ENCODE measurements around the gene FYB1.

The FYB1 gene

GRCh38 chr5:39215857-39216256 lies 3.5 kb downstream of the FYB1 start:
- Histone ChIP-seq H3K9me3 (ENCODE audit: insufficient read depth, low read depth, low read length) (no peaks in the 10 kb centered on the region), H3K36me3 (ENCODE audit: insufficient read depth, low read length) (no peaks in the 10 kb centered on the region), H3F3A (ENCODE audit: low read depth) (no peaks in the 10 kb centered on the region), H2AFZ (ENCODE audit: low read length) (no peak overlapping the region), H4K20me1 (ENCODE audit: insufficient read depth, low read length, poor library complexity, severe bottlenecking) (no peaks in the 10 kb centered on the region), H3K9ac (ENCODE audit: low read depth, low read length, poor library complexity, severe bottlenecking) (no peak overlapping the region), H3K9me2 (replicated peaks; ENCODE audit: low read depth, low read length) (no peaks in the 10 kb centered on the region), H3K4me3 (ENCODE audit: low read length, poor library complexity, severe bottlenecking) (no peak overlapping the region), H3K4me1 (ENCODE audit: insufficient read depth, low read length, poor library complexity, severe bottlenecking) (peaks cover 32% of the 10 kb centered on the region), H3K4me2 (ENCODE audit: low read depth, low read length, poor library complexity, severe bottlenecking) (no peak overlapping the region), H3K79me2 (ENCODE audit: insufficient read depth, low read length) (no peaks in the 10 kb centered on the region), H3K27me3 (ENCODE audit: insufficient read depth, low read length, poor library complexity, severe bottlenecking) (no peaks in the 10 kb centered on the region)
- TF ChIP-seq, protein P1, sequence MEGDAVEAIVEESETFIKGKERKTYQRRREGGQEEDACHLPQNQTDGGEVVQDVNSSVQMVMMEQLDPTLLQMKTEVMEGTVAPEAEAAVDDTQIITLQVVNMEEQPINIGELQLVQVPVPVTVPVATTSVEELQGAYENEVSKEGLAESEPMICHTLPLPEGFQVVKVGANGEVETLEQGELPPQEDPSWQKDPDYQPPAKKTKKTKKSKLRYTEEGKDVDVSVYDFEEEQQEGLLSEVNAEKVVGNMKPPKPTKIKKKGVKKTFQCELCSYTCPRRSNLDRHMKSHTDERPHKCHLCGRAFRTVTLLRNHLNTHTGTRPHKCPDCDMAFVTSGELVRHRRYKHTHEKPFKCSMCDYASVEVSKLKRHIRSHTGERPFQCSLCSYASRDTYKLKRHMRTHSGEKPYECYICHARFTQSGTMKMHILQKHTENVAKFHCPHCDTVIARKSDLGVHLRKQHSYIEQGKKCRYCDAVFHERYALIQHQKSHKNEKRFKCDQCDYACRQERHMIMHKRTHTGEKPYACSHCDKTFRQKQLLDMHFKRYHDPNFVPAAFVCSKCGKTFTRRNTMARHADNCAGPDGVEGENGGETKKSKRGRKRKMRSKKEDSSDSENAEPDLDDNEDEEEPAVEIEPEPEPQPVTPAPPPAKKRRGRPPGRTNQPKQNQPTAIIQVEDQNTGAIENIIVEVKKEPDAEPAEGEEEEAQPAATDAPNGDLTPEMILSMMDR (conservative IDR thresholded peaks at IDR 0.05; ENCODE audit: low read length), result no peak
- TF ChIP-seq EZH2phosphoT487 (IDR thresholded peaks at IDR 0.05; ENCODE audit: borderline replicate concordance), result no peak

- H3K9ac ChIP-seq (ENCODE audit: low read depth, low read length, poor library complexity, severe bottlenecking), result no peak overlapping the region
- H3K79me2 ChIP-seq (ENCODE audit: insufficient read depth, low read length), result no peaks in the 10 kb centered on the region
- no peaks in the 10 kb centered on the region for H3K9me2 ChIP-seq (replicated peaks; ENCODE audit: low read depth, low read length)
- H4K20me1 ChIP-seq (ENCODE audit: insufficient read depth, low read length, poor library complexity, severe bottlenecking), result no peaks in the 10 kb centered on the region
- H3K27me3 ChIP-seq (ENCODE audit: insufficient read depth, low read length, poor library complexity, severe bottlenecking), result no peaks in the 10 kb centered on the region
- H3K4me2 ChIP-seq (ENCODE audit: low read depth, low read length, poor library complexity, severe bottlenecking), result no peak overlapping the region
- peaks cover 6% of the 10 kb centered on the region; the same call in 1 of the 2 replicates for H3F3A ChIP-seq (ENCODE audit: low read depth)
- H3K4me1 ChIP-seq (ENCODE audit: insufficient read depth, low read length, poor library complexity, severe bottlenecking), result peaks cover 40% of the 10 kb centered on the region
- H3K4me3 ChIP-seq (ENCODE audit: low read length, poor library complexity, severe bottlenecking), result no peak overlapping the region
- no peaks in the 10 kb centered on the region for H3K9me3 ChIP-seq (ENCODE audit: insufficient read depth, low read depth, low read length)
- TF ChIP-seq EZH2phosphoT487 (IDR thresholded peaks at IDR 0.05; ENCODE audit: borderline replicate concordance), result no peak
- no peak overlapping the region for H2AFZ ChIP-seq (ENCODE audit: low read length)
- no peaks in the 10 kb centered on the region for H3K36me3 ChIP-seq (ENCODE audit: insufficient read depth, low read length)
Observed at GRCh38 chr5:39214912-39215709, 4.3 kb downstream of the FYB1 start.

GRCh38 chr5:39213447-39214207 lies 5.7 kb downstream of the FYB1 start:
- no peaks in the 10 kb centered on the region for H3K27me3 ChIP-seq (ENCODE audit: insufficient read depth, low read length, poor library complexity, severe bottlenecking)
- no peaks in the 10 kb centered on the region for H3K9me2 ChIP-seq (replicated peaks; ENCODE audit: low read depth, low read length)
- no peaks in the 10 kb centered on the region for H3K79me2 ChIP-seq (ENCODE audit: insufficient read depth, low read length)
- H3K4me1 ChIP-seq (ENCODE audit: insufficient read depth, low read length, poor library complexity, severe bottlenecking), result peaks cover 53% of the 10 kb centered on the region
- H3K9ac ChIP-seq (ENCODE audit: low read depth, low read length, poor library complexity, severe bottlenecking), result no peak overlapping the region
- H3K4me3 ChIP-seq (ENCODE audit: low read length, poor library complexity, severe bottlenecking), result no peak overlapping the region
- H3K36me3 ChIP-seq (ENCODE audit: insufficient read depth, low read length), result no peaks in the 10 kb centered on the region
- no peaks in the 10 kb centered on the region for H4K20me1 ChIP-seq (ENCODE audit: insufficient read depth, low read length, poor library complexity, severe bottlenecking)
- peak overlapping the region; percentile 14; the same call in 1 of the 2 replicates for H2AFZ ChIP-seq (ENCODE audit: low read length)
- H3K9me3 ChIP-seq (ENCODE audit: insufficient read depth, low read depth, low read length), result no peaks in the 10 kb centered on the region
- peaks cover 7% of the 10 kb centered on the region; the same call in 1 of the 2 replicates for H3F3A ChIP-seq (ENCODE audit: low read depth)
- H3K4me2 ChIP-seq (ENCODE audit: low read depth, low read length, poor library complexity, severe bottlenecking), result no peak overlapping the region
- TF ChIP-seq, protein P1 (conservative IDR thresholded peaks at IDR 0.05; ENCODE audit: low read length), result no peak

Data from Loucy (cell line).